ENCODE data around the gene CD1D. TPM values are rescaled to one million over a fixed set of nuclear protein-coding genes. Genes with fewer than 3 reads are reported as not detected.

CD1D gene
- total and polyA plus RNA-seq, 8 donors: 0.93 to 2.6 (median 1.9) TPM; not detected in 3

DNA sequence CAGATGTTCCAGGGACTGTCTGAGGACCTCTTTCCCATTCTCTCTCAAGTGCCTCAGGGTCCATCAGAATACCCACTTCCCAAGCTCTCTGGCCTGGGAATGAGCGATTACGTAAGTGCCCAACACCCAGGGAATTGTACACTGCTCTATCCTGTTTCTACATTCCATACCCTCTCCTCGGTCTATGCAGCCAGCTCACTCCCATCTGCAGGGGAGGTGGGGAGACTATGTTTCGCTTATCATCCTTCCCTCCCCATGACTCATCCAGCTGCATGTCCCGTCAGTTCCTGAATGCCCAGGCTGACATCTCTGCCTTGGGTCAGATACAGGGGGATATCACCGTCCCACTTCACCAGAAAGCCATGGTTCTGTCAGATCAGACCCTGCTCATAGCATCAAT is 34.5 kb upstream of the CD1D start:
- DNase-seq: no peak
- peaks cover 5 to 14% (median 10%) of the 10 kb centered on the region in 4 donors for H3K4me1 ChIP-seq
- no peaks in the 10 kb centered on the region for H3K9me3 ChIP-seq
- H3K27me3 ChIP-seq: no peaks in the 10 kb centered on the region
- intact Hi-C loops (cut with DNase I; ENCODE audit: low total_unique reads): no loop called here
- WGBS, 5 donors: 78 to 89% (median 85%) methylated on average over 6 of the region's 6 CpGs
- TF ChIP-seq, protein P1, sequence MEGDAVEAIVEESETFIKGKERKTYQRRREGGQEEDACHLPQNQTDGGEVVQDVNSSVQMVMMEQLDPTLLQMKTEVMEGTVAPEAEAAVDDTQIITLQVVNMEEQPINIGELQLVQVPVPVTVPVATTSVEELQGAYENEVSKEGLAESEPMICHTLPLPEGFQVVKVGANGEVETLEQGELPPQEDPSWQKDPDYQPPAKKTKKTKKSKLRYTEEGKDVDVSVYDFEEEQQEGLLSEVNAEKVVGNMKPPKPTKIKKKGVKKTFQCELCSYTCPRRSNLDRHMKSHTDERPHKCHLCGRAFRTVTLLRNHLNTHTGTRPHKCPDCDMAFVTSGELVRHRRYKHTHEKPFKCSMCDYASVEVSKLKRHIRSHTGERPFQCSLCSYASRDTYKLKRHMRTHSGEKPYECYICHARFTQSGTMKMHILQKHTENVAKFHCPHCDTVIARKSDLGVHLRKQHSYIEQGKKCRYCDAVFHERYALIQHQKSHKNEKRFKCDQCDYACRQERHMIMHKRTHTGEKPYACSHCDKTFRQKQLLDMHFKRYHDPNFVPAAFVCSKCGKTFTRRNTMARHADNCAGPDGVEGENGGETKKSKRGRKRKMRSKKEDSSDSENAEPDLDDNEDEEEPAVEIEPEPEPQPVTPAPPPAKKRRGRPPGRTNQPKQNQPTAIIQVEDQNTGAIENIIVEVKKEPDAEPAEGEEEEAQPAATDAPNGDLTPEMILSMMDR (IDR thresholded peaks at IDR 0.05): no peak
- TF ChIP-seq POLR2A (IDR thresholded peaks at IDR 0.05): no peak
- TF ChIP-seq EP300 (IDR thresholded peaks at IDR 0.05): no peak
- no peak for TF ChIP-seq POLR2AphosphoS5 (IDR thresholded peaks at IDR 0.05)
- peak overlapping the region in 3 of 5 donors; percentile 11 to 52 (median 29) for H3K27ac ChIP-seq
- no peak overlapping the region for H3K4me3 ChIP-seq
- no peaks in the 10 kb centered on the region for H3K36me3 ChIP-seq

GRCh38 chr1:158146739-158147138 is 34.0 kb upstream of the CD1D start:
- Histone ChIP-seq H3K36me3 (no peaks in the 10 kb centered on the region), H3K4me1 (peaks cover 5 to 14% (median 10%) of the 10 kb centered on the region in 4 donors), H3K9me3 (no peaks in the 10 kb centered on the region), H3K27ac (peak overlapping the region in 2 of 5 donors; percentile 31 to 71), H3K4me3 (no peak overlapping the region), H3K27me3 (no peaks in the 10 kb centered on the region)
- TF ChIP-seq EP300 (IDR thresholded peaks at IDR 0.05) (no peak), POLR2AphosphoS5 (IDR thresholded peaks at IDR 0.05) (no peak), POLR2A (IDR thresholded peaks at IDR 0.05) (no peak)
- TF ChIP-seq, protein P1 (IDR thresholded peaks at IDR 0.05): no peak
- no peak for DNase-seq
- 77 to 97% (median 90%) methylated on average over 2 of the region's 2 CpGs for WGBS, 5 donors
- intact Hi-C loops (cut with DNase I; ENCODE audit: low total_unique reads): no loop called here

GRCh38 chr1:158147401-158147800 is 33.3 kb upstream of the CD1D start:
- intact Hi-C loops (cut with DNase I; ENCODE audit: low total_unique reads): no loop called here
- DNase-seq: no peak
- no peak overlapping the region for H3K4me3 ChIP-seq
- peaks cover 5 to 14% (median 10%) of the 10 kb centered on the region in 4 donors for H3K4me1 ChIP-seq
- 51 to 81% (median 73%) methylated on average over 2 of the region's 2 CpGs for WGBS, 5 donors
- no peaks in the 10 kb centered on the region for H3K36me3 ChIP-seq
- H3K27ac ChIP-seq: peak overlapping the region in 3 of 5 donors; percentile 31 to 72 (median 71)
- no peaks in the 10 kb centered on the region for H3K27me3 ChIP-seq
- H3K9me3 ChIP-seq: no peaks in the 10 kb centered on the region
- TF ChIP-seq, protein P1 (IDR thresholded peaks at IDR 0.05): no peak
- TF ChIP-seq EP300 (IDR thresholded peaks at IDR 0.05) (no peak), POLR2A (IDR thresholded peaks at IDR 0.05) (no peak), POLR2AphosphoS5 (IDR thresholded peaks at IDR 0.05) (no peak)

DNA sequence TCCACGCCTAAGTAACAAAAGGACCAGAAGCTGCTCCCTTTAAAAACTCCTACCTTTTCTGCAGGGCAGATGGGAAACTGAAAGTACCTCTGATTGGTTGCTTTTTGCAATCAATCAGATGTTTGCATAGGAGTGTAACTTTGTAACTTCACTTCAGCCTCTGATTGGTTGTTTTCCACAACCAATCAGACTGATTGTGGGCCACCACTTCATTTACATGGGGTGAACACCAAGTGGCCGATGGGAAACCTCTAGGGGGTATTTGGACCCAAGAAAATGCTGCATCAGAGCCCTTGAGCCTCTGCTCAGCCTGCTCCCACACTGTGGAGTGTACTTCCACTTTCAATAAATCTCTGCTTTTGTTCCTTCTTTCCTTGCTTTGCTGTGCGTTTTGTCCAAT is 32.8 kb upstream of the CD1D start:
- no peak for DNase-seq
- no peaks in the 10 kb centered on the region for H3K9me3 ChIP-seq
- peaks cover 5 to 14% (median 10%) of the 10 kb centered on the region in 4 donors for H3K4me1 ChIP-seq
- intact Hi-C loops (cut with DNase I; ENCODE audit: low total_unique reads): no loop called here
- H3K27ac ChIP-seq: peak overlapping the region in 2 of 5 donors; percentile 71 to 72
- WGBS, 5 donors: 75 to 88% (median 82%) methylated on average over 3 of the region's 3 CpGs
- TF ChIP-seq EP300 (IDR thresholded peaks at IDR 0.05): no peak
- H3K36me3 ChIP-seq: no peaks in the 10 kb centered on the region
- no peak overlapping the region for H3K4me3 ChIP-seq
- H3K27me3 ChIP-seq: no peaks in the 10 kb centered on the region

- Histone ChIP-seq H3K27ac (peak overlapping the region in 3 of 5 donors; percentile 71 to 76 (median 72)), H3K9me3 (no peaks in the 10 kb centered on the region), H3K4me3 (no peak overlapping the region), H3K27me3 (no peaks in the 10 kb centered on the region), H3K4me1 (peaks cover 5 to 14% (median 10%) of the 10 kb centered on the region in 4 donors), H3K36me3 (no peaks in the 10 kb centered on the region)
- intact Hi-C loops (cut with DNase I; ENCODE audit: low total_unique reads): no loop called here
- TF ChIP-seq POLR2A (IDR thresholded peaks at IDR 0.05): no peak
- TF ChIP-seq, protein P1 (IDR thresholded peaks at IDR 0.05): no peak
- no peak for TF ChIP-seq POLR2AphosphoS5 (IDR thresholded peaks at IDR 0.05)
- 47 to 63% (median 53%) methylated on average over 1 of the region's 1 CpG for WGBS, 5 donors
- no peak for DNase-seq
Measured at GRCh38 chr1:158148468-158148867, 32.2 kb upstream of the CD1D start.

All from stomach (tissue), 9 donors.